ENCODE measurements around the gene GPR137B.

The GPR137B gene

GRCh38 chr1:236209185-236209584 is 66.8 kb downstream of the GPR137B start:
- no peaks in the 10 kb centered on the region for H3K4me1 ChIP-seq (ENCODE audit: control insufficient read depth, low read length)
- H3K9me2 ChIP-seq (replicated peaks; ENCODE audit: control insufficient read depth, low read length): no peaks in the 10 kb centered on the region
- no peaks in the 10 kb centered on the region for H3F3A ChIP-seq (ENCODE audit: control insufficient read depth, insufficient read depth)
- no peaks in the 10 kb centered on the region for H3K79me2 ChIP-seq (ENCODE audit: control insufficient read depth, low read length)
- H4K20me1 ChIP-seq (ENCODE audit: control insufficient read depth, insufficient read depth, low read depth, low read length): no peaks in the 10 kb centered on the region
- H3K27me3 ChIP-seq (ENCODE audit: control insufficient read depth, low read length): no peaks in the 10 kb centered on the region
- H3K36me3 ChIP-seq (ENCODE audit: control insufficient read depth, low read length): peaks cover 10% of the 10 kb centered on the region
- H3K4me2 ChIP-seq (ENCODE audit: low read length): no peak overlapping the region
- no peak overlapping the region for H3K27ac ChIP-seq (ENCODE audit: low read depth, low read length)
- H3K9me3 ChIP-seq (ENCODE audit: control insufficient read depth, insufficient read depth, low read length): no peaks in the 10 kb centered on the region
- H3K4me3 ChIP-seq (ENCODE audit: low read length): no peak overlapping the region
- TF ChIP-seq EZH2phosphoT487 (IDR thresholded peaks at IDR 0.05; ENCODE audit: borderline replicate concordance, low read length): no peak
- TF ChIP-seq CTCF (IDR thresholded peaks at IDR 0.05; ENCODE audit: low read depth, low read length, poor library complexity, severe bottlenecking): no peak

GRCh38 chr1:236209713-236210112 is 67.4 kb downstream of the GPR137B start:
- Histone ChIP-seq H3F3A (ENCODE audit: control insufficient read depth, insufficient read depth) (no peaks in the 10 kb centered on the region), H3K36me3 (ENCODE audit: control insufficient read depth, low read length) (peaks cover 15% of the 10 kb centered on the region), H3K4me1 (ENCODE audit: control insufficient read depth, low read length) (no peaks in the 10 kb centered on the region), H3K9me3 (ENCODE audit: control insufficient read depth, insufficient read depth, low read length) (no peaks in the 10 kb centered on the region), H3K27ac (ENCODE audit: low read depth, low read length) (no peak overlapping the region), H3K4me2 (ENCODE audit: low read length) (no peak overlapping the region), H3K9me2 (replicated peaks; ENCODE audit: control insufficient read depth, low read length) (no peaks in the 10 kb centered on the region), H3K27me3 (ENCODE audit: control insufficient read depth, low read length) (no peaks in the 10 kb centered on the region), H3K4me3 (ENCODE audit: low read length) (no peak overlapping the region), H4K20me1 (ENCODE audit: control insufficient read depth, insufficient read depth, low read depth, low read length) (no peaks in the 10 kb centered on the region), H3K79me2 (ENCODE audit: control insufficient read depth, low read length) (no peaks in the 10 kb centered on the region)
- TF ChIP-seq CTCF (IDR thresholded peaks at IDR 0.05; ENCODE audit: low read depth, low read length, poor library complexity, severe bottlenecking) (no peak), EZH2phosphoT487 (IDR thresholded peaks at IDR 0.05; ENCODE audit: borderline replicate concordance, low read length) (no peak)

GRCh38 chr1:236211815-236212214 is 69.5 kb downstream of the GPR137B start:
- no peaks in the 10 kb centered on the region for H4K20me1 ChIP-seq (ENCODE audit: control insufficient read depth, insufficient read depth, low read depth, low read length)
- H3K9me2 ChIP-seq (replicated peaks; ENCODE audit: control insufficient read depth, low read length): no peaks in the 10 kb centered on the region
- H3K79me2 ChIP-seq (ENCODE audit: control insufficient read depth, low read length): no peaks in the 10 kb centered on the region
- no peaks in the 10 kb centered on the region for H3K27me3 ChIP-seq (ENCODE audit: control insufficient read depth, low read length)
- no peak overlapping the region for H3K27ac ChIP-seq (ENCODE audit: low read depth, low read length)
- H3F3A ChIP-seq (ENCODE audit: control insufficient read depth, insufficient read depth): no peaks in the 10 kb centered on the region
- peaks cover 17% of the 10 kb centered on the region for H3K36me3 ChIP-seq (ENCODE audit: control insufficient read depth, low read length)
- no peaks in the 10 kb centered on the region for H3K9me3 ChIP-seq (ENCODE audit: control insufficient read depth, insufficient read depth, low read length)
- H3K4me3 ChIP-seq (ENCODE audit: low read length): no peak overlapping the region
- H3K4me2 ChIP-seq (ENCODE audit: low read length): no peak overlapping the region
- TF ChIP-seq EZH2phosphoT487 (IDR thresholded peaks at IDR 0.05; ENCODE audit: borderline replicate concordance, low read length) (no peak), CTCF (IDR thresholded peaks at IDR 0.05; ENCODE audit: low read depth, low read length, poor library complexity, severe bottlenecking) (no peak)
- H3K4me1 ChIP-seq (ENCODE audit: control insufficient read depth, low read length): no peaks in the 10 kb centered on the region

- no peak overlapping the region for H3K4me3 ChIP-seq (ENCODE audit: low read length)
- H3K36me3 ChIP-seq (ENCODE audit: control insufficient read depth, low read length): peaks cover 25% of the 10 kb centered on the region
- H3K79me2 ChIP-seq (ENCODE audit: control insufficient read depth, low read length): no peaks in the 10 kb centered on the region
- no peak for TF ChIP-seq CTCF (IDR thresholded peaks at IDR 0.05; ENCODE audit: low read depth, low read length, poor library complexity, severe bottlenecking)
- TF ChIP-seq EZH2phosphoT487 (IDR thresholded peaks at IDR 0.05; ENCODE audit: borderline replicate concordance, low read length): no peak
- H3K27me3 ChIP-seq (ENCODE audit: control insufficient read depth, low read length): no peaks in the 10 kb centered on the region
- no peaks in the 10 kb centered on the region for H3K9me2 ChIP-seq (replicated peaks; ENCODE audit: control insufficient read depth, low read length)
- H3K4me1 ChIP-seq (ENCODE audit: control insufficient read depth, low read length): no peaks in the 10 kb centered on the region
- no peaks in the 10 kb centered on the region for H4K20me1 ChIP-seq (ENCODE audit: control insufficient read depth, insufficient read depth, low read depth, low read length)
- H3K27ac ChIP-seq (ENCODE audit: low read depth, low read length): no peak overlapping the region
- H3K9me3 ChIP-seq (ENCODE audit: control insufficient read depth, insufficient read depth, low read length): no peaks in the 10 kb centered on the region
- no peaks in the 10 kb centered on the region for H3F3A ChIP-seq (ENCODE audit: control insufficient read depth, insufficient read depth)
- no peak overlapping the region for H3K4me2 ChIP-seq (ENCODE audit: low read length)
These were observed 71.2 kb downstream of the GPR137B start for GRCh38 chr1:236213534-236213933.
